ENCODE measurements around the gene TDRD15. TPM values are rescaled to one million over a fixed set of nuclear protein-coding genes. Genes with fewer than 3 reads are reported as not detected.
A peak's percentile ranks its signal among the peaks of the same experiment; 100 is the strongest.
"Not testable (repeated sequence)": the region's sequence is repeated elsewhere in the genome, so short reads cannot be mapped to it uniquely, and the experiment has no call there.

The TDRD15 gene
- total RNA-seq, 2 donors from 2014 or later: 0.06 TPM; not detected in 1

DNA sequence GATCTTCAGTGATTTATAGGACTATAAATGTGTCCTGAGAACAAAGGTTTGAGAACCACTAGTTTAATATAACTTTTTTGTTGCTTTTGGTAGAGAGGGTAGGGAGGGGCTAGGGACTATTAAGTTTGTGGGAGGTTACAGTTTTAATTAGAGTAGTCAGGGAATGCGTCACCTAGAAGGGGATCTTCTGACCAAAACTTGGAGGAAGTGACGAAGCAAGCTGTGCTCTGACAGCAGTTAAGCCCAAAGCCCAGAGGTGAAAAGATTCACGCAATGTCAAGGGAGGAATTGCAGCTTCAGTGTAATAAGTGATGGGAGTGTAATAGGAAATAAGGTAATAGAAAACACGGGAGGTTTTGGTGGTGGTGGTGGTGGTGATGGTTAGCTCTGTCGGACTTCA lies 8.1 kb downstream of the TDRD15 start:
- ATAC-seq (no peak), DNase-seq (no peak)
- intact Hi-C loops (cut with DNase I, micrococcal nuclease): no loop called here

DNA sequence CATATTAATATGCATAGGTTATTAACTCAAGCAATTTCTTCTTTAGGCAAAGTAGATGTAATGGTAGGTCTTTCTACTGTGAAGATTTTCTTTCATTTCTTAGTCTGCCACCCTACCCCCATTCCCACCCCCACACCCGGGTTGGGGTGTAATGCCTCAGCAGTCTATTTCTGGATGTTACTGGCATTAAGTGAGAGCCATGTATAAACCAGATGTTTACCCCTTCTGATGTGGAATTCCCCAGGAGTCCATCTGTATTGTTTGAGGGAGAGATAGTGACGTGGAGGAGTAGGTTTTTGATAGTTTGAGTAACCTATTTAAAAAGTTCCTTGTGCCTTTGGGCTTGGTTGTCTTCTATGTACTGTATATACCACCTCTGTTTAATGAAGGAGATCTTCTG lies 11.8 kb downstream of the TDRD15 start:
- intact Hi-C loops (cut with DNase I, micrococcal nuclease): no loop called here
- ATAC-seq: no peak
- DNase-seq: no peak

DNA sequence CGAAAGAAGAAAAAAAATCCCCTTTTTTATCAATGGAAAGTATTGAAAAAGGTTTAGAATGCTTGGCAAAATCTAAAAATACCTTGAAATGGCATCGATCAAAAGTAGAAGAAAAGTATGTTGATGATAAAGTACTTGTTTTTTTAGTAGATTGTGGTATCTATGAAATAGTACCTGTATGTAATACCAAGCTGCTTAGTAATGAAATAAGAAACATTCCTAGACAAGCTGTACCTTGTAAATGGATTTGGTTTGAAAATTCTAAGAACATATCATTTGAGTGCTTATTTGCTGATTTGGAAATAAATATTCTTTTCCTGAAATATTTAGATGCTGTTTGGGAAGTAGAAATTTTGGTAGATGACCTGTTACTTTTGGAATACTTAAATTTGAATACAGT lies 18.4 kb downstream of the TDRD15 start:
- ATAC-seq: no peak
- DNase-seq: no peak
- intact Hi-C loops (cut with DNase I, micrococcal nuclease): no loop called here

DNA sequence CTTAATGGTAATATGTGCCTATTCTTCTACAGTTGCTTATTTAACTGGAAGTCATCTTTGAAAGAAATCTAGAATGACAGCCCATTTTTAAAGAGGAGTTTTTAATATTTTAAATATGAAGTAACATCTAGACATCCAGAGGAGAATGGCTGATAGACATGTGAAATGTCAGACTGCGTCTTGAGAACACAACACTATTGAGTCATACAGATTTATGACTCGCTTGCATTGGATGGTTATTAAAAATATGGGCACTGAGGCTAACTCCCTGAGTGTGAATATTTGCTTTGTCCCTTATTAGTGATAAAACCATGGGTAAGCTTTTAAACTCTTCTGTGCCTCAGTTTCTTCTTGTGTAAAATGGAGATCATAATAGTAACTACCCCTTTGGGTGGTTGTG lies 22.9 kb downstream of the TDRD15 start:
- intact Hi-C loops (cut with DNase I, micrococcal nuclease): no loop called here
- DNase-seq (no peak), ATAC-seq (no peak)

DNA sequence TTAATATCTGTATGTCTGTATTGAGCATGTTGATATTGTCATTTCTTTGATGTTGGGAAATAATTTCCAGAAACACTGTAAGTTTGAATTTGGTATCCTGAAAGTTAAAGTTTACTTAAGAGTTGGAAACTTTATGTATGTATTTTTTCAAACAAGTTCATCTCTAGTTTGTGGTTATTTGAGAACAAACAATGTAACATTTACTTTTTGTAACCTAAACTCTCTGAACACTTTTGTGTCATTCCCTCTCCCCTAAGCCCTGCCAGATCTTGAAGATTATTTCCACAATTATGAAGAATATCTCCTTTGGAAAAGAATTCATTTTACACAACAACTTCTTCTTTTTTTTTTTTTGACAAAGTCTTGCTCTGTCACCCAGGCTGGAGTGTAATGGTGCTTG lies 24.9 kb downstream of the TDRD15 start:
- intact Hi-C loops (cut with DNase I, micrococcal nuclease): no loop called here
- no peak for ATAC-seq
- no peak for DNase-seq

DNA sequence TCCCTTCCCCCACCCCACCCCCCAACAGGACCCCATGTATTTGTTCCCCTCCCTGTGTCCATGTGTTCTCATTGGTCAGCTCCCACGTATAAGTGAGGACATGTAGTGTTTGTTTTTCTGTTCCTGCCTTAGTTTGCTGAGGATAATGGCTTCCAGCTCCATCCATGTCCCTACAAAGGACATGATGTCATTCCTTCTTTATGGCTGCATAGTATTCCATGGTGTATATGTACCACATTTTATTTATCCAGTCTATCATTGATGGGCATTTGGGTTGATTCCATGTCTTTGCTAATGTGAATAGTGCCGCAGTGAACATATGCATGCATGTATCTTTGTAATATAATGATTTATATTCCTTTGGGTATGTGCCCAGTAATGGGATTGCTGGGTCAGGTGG lies 27.5 kb downstream of the TDRD15 start:
- DNase-seq; ATAC-seq; intact Hi-C loops (cut with DNase I, micrococcal nuclease): not testable (repeated sequence)

DNA sequence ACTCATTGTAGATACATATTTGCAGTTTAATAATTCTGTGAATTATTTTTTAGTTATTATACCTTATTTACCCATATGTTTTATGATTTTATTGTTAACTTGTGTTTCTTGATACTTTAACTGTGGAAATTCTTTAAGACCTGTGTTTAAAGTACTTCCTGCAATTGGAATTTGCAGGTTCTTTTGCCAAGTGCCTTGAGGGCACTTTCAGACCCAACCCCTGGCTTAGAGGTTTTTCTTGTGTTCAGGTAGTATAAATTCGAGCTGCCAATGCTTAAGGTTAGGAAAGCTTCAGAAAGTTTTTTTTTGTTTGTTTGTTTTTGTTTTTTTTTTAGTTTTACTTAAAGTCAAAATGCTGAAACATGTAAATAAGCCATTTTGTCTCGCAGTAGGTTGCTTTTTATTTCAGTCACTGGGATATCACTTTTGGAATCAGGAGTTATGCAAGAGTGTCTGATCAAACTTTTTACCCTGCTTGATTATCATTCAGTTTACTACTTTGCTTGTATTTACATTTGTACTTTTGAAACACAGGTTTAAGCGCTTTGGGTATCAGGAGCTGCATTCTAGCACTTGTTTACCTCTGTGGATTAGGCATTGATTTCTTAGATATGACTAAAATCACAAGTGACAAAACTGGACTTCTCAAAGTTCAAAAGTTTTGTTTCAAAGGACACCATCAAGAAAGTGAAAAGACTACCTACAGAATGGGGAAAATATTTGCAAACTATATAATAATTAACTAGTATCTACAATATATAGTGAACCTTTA lies 31.8 kb downstream of the TDRD15 start:
- ATAC-seq (no peak), DNase-seq (no peak)
- intact Hi-C loops (cut with DNase I, micrococcal nuclease): no loop called here

DNA sequence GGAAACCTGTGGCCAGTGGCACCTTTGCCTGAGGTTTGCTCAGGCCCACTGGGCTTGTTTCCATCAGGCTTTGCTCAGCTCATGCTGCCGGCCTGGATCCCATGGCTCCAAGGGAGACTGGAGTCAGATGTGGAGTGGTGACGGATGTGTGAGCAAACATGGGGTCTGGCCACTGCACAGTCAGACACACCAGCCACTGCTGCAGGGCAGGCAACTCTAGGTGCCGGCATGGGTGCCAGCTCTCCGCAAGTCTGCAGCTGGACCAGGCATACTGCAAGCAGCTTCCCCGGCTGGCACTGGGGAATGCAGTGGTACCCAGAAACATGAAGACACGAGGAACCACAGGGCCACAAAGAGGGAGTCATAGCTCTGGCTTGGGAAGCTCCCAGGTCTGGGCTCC lies 37.4 kb downstream of the TDRD15 start:
- DNase-seq (no peak), ATAC-seq (no peak)
- intact Hi-C loops (cut with DNase I, micrococcal nuclease): no loop called here

DNA sequence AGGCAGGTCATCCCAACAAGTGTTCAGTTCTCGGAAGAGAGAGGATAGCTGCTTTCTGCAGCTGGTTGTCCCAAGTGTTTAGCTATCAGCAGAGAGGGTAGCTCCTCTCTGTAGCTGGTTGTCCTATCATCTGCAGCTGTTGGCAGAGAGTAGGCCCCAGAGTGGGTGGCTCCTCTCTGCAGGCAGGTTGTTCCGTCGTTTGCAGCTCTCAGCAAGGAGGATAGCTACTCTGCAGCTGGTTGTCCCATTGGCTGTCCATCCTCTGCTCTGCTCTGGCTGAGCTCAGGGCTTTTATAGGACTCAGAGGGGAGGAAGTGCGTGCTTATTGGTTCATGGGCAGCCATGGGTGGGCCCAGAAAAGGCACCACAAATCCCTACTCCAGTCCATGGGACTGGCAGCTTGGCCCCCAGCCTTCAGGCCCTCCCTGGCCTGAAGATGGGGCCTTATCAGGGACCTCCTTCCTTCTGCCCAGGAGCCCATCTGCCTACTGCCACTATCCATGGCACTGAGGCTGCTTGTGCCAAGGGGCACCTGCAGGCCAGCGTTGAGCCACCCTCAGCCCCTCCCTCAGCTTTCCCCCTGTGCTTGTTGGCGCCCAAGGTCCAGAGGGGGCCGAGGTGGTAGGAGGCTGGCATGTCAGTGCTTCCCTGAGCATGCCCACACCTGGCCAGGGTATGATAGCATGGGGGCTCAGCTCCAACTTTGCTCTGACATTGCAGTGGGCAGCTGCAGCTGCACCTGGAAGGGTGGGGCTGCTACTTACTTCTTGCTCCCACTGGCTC lies 38.3 kb downstream of the TDRD15 start:
- DNase-seq (no peak), ATAC-seq (no peak)
- intact Hi-C loops (cut with DNase I, micrococcal nuclease): no loop called here

DNA sequence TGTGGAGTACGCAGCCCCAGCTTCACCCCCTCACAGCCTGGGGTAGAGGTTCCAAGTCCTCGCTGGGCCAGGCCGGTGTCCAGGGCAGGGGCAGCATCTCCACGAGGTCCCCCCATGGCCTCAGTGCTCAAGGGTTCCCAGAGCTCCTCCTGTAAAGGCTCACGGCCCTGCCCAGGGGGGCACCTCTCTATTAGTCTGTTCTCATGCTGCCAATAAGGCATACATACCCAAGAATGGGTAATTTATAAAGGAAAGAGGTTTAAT lies 38.8 kb downstream of the TDRD15 start:
- no peak for DNase-seq
- intact Hi-C loops (cut with DNase I, micrococcal nuclease): no loop called here
- ATAC-seq: no peak

DNA sequence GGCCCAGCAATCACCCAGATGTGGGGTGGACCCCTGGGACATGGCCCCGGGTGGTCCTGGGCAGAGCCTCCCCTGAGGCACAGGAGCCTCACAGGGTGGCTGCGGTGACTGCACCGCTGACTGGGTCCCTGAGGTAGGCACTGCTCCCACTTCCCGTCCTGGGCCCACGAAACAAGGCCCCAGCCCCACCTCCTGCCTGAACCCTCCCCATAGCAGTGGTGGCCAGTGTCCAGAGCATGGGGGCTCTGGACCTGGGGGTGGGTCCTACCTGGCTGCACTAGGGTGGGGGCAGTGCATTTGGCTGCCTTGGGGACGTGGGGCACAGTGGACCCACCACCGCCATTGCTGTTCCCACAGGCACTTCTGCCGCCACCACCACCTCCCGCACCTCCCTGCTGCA lies 39.4 kb downstream of the TDRD15 start:
- no peak for ATAC-seq
- DNase-seq: no peak
- intact Hi-C loops (cut with DNase I, micrococcal nuclease): no loop called here

DNA sequence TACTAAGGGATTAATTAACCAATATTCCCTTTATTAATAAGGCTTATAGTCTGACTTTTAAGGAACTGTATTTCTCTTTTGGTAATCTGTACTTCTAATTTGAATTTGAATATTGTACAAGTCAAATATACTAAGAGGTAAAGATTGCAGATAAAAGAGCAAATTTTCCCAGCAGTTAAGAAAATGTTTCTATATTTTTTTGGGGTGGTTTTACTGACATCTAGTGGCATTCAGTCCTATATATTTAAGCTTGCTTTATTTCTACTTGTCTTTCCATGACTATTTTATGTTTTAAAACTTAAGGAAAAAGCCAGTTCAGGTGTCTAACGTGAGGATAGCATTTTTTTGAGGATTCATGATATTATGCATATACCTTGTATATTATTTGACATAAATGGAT lies 41.6 kb downstream of the TDRD15 start:
- intact Hi-C loops (cut with DNase I, micrococcal nuclease): no loop called here
- ATAC-seq (no peak), DNase-seq (no peak)

DNA sequence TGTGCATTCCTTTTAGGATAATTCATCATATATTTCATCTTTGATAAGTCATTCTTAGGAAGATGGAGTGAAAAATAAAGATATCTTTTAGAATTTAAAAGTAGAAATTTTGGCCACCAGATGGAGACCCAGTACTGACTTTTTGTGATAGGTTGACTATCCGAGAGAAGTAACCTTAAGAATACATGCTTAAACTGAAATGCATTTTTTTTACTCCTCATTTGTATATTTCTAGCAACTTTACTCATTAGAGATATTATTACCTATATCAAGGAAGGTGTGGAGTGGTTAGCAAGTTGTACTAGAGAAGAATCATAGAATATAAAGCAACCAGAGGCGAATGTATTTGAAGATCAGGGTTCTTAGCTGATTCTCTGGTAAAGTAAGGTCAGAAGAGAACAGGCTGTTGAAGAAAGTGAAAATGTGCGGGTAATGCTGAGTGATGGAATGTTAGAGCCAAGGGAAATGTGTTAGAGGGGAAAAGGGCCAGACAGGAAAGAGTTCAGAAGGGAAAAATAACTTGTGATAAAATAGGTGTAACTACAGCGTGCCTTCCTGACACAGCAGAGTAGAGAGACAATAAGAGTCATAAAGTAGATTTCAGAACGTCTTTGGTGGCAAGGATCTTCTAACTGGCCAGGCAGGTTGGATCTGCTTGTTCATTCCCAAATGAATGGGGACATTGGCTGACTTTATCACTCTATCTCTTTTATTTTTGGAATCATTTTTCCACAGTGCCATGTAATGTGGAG lies 52.3 kb downstream of the TDRD15 start:
- no peak for DNase-seq
- ATAC-seq: peak; percentile 65
- intact Hi-C loops (cut with DNase I, micrococcal nuclease): loop anchor here (2.0 to 10.0 kb wide), 2 partner anchors 139 to 141 kb away; no protein-coding TSS in a partner anchor

DNA sequence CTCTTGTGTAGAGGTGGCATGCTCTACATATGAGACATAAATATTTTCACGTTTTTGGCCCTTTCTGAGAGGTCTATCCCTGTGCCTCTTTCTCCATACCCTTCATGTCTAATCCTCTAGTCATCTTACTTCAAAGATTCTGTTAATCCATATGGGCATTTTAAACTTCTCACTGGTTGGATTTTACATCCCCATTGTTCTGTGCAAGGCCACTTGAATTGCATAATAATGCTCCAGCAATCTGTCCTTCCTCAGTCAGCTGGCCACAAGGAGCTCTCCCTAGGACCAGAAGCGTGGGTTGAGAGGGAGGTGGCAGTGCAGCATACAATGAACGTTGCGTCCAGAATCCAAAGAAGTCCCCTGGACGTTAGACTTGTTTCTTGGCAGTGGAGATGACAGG lies 58.2 kb downstream of the TDRD15 start:
- intact Hi-C loops (cut with DNase I, micrococcal nuclease): no loop called here

DNA sequence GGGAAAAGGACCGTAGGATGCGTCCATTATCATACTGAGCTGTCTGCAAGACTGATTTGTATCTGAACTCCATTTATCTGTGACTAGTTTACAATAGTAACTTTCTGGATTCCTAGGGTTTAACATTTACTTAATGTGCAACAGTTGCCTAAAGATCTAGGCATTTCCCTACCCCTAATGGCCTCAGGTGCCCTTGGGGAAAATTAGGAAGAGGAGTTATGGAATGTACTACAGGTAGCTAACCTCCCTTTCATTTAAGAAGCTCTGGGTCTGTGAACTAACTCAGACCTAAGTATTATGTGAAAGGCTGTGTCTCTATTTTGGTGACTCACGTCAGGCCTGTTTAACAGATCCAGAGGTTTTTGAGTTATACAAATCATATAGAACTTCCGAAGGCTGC lies 59.5 kb downstream of the TDRD15 start:
- ATAC-seq (no peak), DNase-seq (no peak)
- intact Hi-C loops (cut with DNase I, micrococcal nuclease): no loop called here

More for the DNA sequence above, 58.2 kb downstream of the TDRD15 start:
- no peak for ATAC-seq
- no peak for DNase-seq

DNA sequence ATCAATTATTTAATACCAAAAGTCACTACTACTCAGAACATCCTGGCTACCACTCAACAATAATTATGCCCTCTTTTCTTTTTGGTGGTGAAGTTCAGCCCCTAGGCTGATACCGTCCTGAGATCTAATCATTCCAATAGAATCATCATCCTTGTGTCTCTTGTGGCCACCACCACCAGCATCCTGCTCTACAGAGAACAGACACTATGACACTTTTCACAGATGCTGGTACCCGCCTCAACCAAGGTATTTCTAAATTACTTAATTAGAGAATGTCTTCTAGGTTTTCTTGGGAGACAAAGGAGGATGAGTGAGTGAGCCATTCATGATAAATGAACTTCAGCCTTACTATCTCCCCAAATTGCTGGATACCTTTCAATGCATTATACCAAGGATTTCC lies 60.0 kb downstream of the TDRD15 start:
- no peak for ATAC-seq
- DNase-seq: no peak

DNA sequence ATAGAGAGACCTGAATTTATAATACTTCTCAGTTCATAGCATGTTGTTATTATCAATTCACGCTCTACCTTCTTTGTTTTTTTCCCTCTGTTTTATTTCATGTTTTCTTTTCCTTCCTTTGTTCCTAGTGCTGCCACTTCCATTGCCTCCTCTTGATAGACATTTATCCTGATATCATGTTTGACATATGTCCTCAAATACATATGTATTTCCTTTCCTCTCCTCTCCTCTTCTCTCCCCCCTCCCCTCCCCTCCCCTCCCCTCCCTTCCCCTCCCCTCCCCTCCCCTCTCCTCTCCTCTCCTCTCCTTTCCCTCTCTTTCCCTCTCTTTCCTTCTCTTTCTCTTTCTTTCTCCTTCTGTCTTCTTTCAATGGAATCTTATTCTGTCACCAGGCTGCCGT lies 67.8 kb downstream of the TDRD15 start:
- intact Hi-C loops (cut with DNase I, micrococcal nuclease): no loop called here
- ATAC-seq: no peak
- DNase-seq: no peak

More for the DNA sequence above, 60.0 kb downstream of the TDRD15 start:
- intact Hi-C loops (cut with DNase I, micrococcal nuclease): no loop called here
